AG09319 (cell line): ENCODE measurements around the gene MESD.

Source experiments
- DNase-seq: peaks from one replicate; pipeline ENCODE4 v3.0.0-alpha.2; 2010; ENCODE audit warnings: low read depth; ENCODE audit errors: extremely low read depth
- TF ChIP-seq, protein P1 (sequence below): IDR thresholded peaks from 2 replicates; pipeline ENCODE4 v1.5.1; 2011; ENCODE audit warnings: low read depth, mild to moderate bottlenecking, inconsistent platforms, low read length, moderate library complexity

MESD gene

DNA sequence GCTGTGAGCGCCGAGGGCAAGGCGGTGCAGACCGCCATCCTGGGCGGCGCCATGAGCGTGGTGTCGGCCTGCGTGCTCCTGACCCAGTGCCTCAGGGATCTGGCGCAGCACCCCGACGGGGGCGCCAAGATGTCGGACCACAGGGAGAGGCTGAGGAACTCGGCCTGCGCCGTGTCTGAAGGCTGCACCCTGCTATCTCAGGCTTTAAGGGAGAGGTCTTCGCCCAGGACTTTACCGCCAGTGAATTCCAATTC, 13.4 kb upstream of the MESD start:
- TF ChIP-seq, protein P1, sequence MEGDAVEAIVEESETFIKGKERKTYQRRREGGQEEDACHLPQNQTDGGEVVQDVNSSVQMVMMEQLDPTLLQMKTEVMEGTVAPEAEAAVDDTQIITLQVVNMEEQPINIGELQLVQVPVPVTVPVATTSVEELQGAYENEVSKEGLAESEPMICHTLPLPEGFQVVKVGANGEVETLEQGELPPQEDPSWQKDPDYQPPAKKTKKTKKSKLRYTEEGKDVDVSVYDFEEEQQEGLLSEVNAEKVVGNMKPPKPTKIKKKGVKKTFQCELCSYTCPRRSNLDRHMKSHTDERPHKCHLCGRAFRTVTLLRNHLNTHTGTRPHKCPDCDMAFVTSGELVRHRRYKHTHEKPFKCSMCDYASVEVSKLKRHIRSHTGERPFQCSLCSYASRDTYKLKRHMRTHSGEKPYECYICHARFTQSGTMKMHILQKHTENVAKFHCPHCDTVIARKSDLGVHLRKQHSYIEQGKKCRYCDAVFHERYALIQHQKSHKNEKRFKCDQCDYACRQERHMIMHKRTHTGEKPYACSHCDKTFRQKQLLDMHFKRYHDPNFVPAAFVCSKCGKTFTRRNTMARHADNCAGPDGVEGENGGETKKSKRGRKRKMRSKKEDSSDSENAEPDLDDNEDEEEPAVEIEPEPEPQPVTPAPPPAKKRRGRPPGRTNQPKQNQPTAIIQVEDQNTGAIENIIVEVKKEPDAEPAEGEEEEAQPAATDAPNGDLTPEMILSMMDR, result no peak
- no peak for DNase-seq

GRCh38 chr15:81002331-81003096, 12.9 kb upstream of the MESD start:
- DNase-seq, result no peak
- TF ChIP-seq, protein P1, result no peak

DNA sequence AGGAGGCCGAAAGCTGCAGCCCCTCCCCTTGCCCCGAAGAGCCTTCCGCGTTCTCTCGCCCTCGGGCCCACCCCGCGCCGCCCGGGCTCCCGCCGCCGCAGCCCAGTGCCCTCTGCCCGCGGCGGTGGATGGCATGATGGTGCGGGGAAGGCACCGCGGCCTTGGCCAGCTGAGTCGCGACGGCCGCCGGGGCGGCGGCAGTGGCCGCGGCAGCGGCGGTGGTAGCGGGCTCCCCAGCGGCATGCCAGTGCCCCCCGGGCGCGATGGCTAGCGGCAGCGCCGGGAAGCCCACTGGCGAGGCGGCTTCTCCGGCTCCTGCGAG, 12.4 kb upstream of the MESD start:
- TF ChIP-seq, protein P1, result no peak
- no peak for DNase-seq

DNA sequence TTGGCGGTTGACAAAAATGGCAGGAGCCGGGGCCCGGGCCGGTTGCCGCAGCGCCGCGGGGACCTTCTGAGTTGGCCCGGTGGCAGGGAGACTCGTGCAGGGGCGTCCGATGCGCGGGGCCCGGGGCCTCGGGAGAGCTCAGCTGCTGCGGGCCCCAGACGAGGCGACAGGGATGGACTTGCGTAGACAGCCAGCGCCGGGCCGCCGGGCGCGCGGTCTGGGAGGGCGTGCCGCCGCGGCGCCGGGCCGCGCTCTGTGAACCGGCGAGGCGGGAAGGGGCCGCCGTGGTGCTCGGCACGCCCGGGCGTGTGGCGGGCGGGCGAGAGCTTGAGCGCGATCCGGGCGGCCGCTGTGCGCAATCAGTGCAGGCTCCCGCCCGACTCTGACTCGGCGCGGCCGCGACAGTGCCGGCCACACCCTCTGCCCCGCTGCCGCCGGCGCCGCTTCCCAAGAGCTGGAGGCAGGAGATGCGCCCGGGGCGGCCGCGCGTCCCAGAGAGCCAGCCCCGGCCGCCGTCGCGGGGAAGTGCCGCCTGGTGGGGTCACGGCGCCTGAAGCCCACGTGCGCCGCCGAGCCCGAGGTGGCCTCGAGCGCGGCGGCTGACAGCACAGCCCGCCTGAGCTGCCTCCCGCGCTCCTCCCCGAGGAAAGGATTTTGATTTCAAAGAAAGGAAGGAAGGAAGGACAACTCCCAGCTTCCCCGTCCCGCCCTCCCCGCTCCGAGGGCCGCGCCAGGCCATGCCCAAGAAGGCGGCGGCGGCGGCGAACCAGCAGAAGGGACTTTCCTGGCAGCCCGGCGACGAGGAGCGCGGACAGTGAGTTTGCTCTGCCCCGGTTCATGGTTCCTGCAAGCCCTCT, 11.8 kb upstream of the MESD start:
- TF ChIP-seq, protein P1, result no peak
- no peak for DNase-seq

- peak; percentile 77 for DNase-seq
- TF ChIP-seq, protein P1, result no peak
Measured at GRCh38 chr15:81000624-81001151, 11.1 kb upstream of the MESD start, which contains the start of gene TLNRD1. TLNRD1 (plus strand) TSS chr15:81000923; CDS start chr15:81002272, 1,349 bp downstream.

DNA sequence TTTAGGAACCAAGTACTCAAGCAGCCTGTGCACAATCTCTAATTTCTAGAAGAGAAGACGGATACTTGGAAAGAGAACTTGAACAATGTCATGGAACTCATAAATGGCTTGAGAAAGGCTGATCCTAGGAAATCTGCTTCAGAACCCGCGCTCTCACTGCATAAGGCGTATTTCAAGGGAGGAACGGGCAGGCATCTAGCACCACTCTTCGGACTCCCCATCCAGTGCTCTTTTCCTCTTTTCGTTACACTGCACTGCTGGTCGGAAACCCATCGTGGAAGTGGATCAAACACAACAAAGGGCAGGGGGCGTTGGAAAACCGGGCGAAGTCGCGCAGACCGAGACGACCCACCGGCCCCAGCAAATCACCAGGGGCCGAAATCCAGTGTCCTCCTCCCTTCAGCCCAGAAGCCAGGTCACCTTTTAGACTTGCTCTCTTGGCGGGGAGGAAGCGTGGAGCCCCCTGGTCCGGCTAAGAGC, 10.6 kb upstream of the MESD start:
- TF ChIP-seq, protein P1, result no peak
- DNase-seq, result no peak

DNA sequence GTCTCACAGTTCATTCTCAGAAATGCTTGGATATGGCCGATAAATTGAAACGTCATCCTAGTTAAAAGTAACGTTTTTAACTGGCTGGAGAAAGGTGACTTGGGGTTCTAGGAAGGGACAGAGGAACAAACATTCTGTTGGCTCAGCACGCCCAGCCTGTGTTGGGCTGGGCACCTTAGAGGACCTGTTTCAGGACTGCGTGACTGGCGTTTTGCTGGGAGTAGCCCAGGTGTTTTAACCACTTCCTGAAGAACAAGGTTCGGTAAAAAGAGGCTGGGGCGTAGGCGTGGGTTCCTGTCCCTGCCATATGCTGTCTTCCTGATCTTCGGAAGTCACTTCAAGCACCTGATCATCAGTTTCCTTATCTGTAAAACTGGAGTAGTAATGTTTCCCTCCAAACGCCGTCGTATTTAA, 10.0 kb upstream of the MESD start:
- TF ChIP-seq, protein P1, result no peak
- no peak for DNase-seq
